ENCODE data around the gene TAGLN.

GRCh38 chr11:117199053-117199915 lies at the start of gene TAGLN:
- TF ChIP-seq EZH2phosphoT487 (IDR thresholded peaks at IDR 0.05; ENCODE audit: borderline replicate concordance) (no peak), CTCF (conservative IDR thresholded peaks at IDR 0.05; ENCODE audit: low read length) (no peak)
